SH-SY5Y (cell line): ENCODE results near the gene SNTG2.

Source experiments
- GATA2 ChIP-seq: IDR thresholded peaks from 2 replicates; pipeline ENCODE4 v1.6.1; 2011; ENCODE audit warnings: mild to moderate bottlenecking, low read depth, low read length
- GATA3 ChIP-seq: IDR thresholded peaks from 2 replicates; pipeline ENCODE4 v1.6.1; 2011; ENCODE audit warnings: low read depth, mild to moderate bottlenecking, low read length, moderate library complexity

Gene SNTG2

GRCh38 chr2:939936-940601 is 10.6 kb upstream of the SNTG2 start:
- TF ChIP-seq GATA3 (no peak), GATA2 (no peak)

GRCh38 chr2:941871-942270 is 8.8 kb upstream of the SNTG2 start:
- no peak for TF ChIP-seq GATA2
- no peak for TF ChIP-seq GATA3

GRCh38 chr2:942775-943460 is 7.7 kb upstream of the SNTG2 start:
- TF ChIP-seq GATA2 (no peak), GATA3 (no peak)

DNA sequence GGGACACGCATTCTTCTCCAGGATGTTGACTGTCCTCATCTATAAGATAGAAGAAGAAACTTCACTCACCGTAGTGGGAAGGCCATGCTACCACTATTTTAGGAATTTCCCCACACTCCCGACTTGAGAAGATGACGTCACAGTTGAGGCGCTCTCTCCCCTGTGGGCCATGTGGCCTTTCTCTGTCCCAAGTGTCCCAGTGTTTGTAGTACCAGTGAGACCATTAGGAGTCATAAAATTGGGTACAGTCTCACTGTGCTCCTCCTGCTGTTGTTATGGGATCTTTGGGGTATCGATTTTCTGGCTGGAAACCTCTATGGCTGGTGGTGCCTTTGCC is 7.2 kb upstream of the SNTG2 start:
- TF ChIP-seq GATA3 (no peak), GATA2 (no peak)

DNA sequence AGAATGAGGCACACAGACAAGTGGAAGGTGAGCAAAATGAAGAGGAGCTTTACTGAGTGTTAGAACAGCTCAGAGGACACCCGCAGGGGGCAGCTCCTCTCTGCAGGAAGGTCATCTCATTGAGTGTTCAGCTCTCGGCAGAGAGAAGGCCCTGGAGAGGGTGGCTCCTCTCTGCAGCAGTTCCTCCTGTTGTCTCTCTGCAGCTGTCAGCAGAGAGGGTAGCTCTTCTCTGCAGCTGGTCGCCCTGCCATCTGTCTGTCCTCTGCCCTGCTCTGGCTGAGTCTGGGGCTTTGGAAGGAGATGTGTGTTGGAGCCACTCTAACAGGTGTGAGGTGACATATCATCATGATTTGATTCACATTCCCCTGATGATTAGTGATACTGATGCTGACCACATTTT is 6.8 kb upstream of the SNTG2 start:
- no peak for TF ChIP-seq GATA3
- TF ChIP-seq GATA2, result no peak

DNA sequence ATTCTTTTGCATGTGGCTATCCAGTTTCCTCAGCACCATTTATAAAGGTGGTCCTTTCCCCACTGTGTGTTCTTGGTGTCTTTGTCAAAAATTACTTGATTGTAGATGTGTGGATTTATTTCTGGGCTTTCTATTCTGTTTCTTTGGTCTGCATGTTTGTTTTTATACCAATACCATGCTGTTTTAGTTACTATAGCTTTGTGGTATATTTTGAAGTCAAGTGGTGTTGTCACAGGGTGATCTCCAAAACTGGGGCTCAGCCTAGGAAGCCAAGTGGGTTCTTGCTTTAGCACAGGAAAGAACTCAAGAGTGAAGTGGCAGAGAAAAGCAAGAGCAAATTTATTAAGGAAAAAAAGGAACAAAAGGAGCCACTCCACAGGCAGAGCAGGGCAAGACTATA is 6.0 kb upstream of the SNTG2 start:
- TF ChIP-seq GATA3 (no peak), GATA2 (no peak)

DNA sequence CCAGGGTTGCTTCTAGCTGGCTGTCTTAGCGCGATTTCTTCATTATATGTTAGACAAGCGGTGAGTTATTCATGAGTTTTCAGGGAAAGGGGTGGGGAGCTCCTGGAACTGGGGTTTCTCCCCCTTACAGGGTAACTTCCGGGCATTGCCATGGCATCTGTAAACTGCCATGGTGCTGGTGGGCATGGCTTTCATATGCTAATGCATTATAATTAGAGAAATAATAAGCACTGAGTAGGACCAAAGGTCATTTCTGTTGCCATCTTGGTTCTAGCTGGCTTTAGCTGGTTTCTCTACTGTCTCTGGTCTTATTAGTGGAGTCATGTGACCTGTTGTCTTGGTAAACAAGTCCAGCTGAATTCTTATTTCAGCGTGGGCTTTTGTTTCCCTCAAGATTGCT is 5.5 kb upstream of the SNTG2 start:
- no peak for TF ChIP-seq GATA3
- TF ChIP-seq GATA2, result no peak

- TF ChIP-seq GATA3 (no peak), GATA2 (no peak)
These were observed 4.3 kb upstream of the SNTG2 start for GRCh38 chr2:946073-946948.

DNA sequence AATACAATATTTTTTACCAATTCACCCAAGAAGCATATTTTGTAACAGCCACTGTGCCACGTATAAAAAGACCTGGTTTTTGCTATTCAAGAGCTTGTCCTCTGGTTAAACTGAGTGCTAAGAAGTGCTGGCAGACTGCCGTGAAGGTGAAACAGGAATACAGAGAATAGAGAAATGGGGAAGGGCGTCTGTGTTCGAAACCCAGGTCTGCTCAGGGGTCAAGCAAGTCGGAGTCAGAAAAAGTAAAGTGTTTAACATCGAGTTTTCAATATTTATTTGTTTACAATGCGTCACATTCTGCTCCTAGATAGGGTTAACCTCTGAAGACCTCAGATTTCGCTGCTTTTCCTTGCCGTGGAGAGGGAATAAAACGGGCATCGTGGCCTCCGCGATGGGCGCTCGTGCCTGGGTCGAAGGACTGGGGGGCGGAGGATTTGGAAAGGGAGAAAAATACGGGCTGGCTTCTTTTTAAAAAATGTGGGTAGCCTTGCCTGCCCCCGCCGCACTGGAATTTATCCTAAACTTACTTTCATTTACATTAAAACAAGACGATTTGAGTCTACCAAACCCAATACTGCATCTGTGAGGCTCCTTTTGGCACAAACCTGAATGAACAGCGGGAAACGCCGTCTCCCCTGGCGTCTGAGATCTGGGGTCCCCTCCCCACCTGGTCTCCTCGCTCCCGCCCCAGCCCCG is 1.1 kb upstream of the SNTG2 start:
- TF ChIP-seq GATA2 (no peak), GATA3 (no peak)

- no peak for TF ChIP-seq GATA3
- no peak for TF ChIP-seq GATA2
These were observed 766 bp downstream of the SNTG2 start for GRCh38 chr2:951224-952006.

DNA sequence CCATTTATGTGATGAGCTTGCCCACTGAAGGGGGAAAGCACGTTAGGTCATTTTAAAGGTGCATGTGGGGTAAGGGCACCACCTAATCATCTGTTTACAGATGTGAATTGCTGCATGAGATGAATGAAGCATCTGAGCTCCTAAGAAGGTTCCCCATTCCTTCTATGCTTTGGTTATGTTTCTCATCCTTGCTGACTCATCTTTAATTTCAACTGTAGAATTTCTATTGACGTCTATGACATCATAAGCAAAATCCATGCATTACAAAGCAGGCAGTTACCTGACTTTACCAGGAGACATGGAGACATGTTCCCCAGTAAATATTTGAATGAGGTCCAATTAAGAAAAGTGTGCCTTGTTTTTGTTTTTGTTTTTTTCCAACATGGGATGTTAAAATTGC is 2.8 kb downstream of the SNTG2 start:
- TF ChIP-seq GATA3, result no peak
- TF ChIP-seq GATA2, result no peak

- TF ChIP-seq GATA2 (no peak), GATA3 (no peak)
These were observed 3.5 kb downstream of the SNTG2 start for GRCh38 chr2:953975-954686.

GRCh38 chr2:954687-955000 is 4.0 kb downstream of the SNTG2 start:
- TF ChIP-seq GATA2 (no peak; the same call in 1 of the 2 replicates), GATA3 (no peak)
